ENCODE data around the gene NFATC2.
A peak's percentile ranks its signal among the peaks of the same experiment; 100 is the strongest.

NFATC2 gene

DNA sequence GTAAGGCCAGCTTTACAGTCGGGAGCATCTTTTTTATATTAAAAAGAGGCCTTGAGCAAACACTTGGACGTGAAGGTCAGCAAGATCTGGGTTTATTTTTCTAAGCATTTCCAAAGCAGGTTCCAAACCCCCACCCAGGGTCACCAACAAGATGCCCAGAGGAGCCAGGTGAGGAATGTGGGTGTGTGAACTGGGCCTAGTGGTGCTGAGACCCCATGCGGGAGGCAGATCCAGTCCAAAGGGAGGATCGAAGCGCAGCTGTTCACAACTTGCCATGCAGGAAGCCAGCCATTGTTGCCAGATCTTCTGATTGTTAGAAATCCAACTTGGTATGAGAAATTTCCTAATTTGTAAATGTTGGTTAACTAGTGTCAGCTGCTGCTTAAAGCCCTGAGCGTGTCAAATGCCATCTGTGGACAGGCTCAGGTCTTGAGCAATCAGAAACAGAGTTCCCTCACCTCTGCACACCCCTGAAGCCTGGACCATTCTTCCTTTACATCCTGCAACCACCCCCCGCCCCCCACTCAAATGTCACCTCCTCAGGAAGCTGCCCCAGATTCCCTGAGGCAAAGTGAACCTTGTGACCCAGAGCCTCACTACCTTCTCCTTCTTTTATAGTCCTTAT, 46.5 kb downstream of the NFATC2 start:
- TF ChIP-seq, protein P1, sequence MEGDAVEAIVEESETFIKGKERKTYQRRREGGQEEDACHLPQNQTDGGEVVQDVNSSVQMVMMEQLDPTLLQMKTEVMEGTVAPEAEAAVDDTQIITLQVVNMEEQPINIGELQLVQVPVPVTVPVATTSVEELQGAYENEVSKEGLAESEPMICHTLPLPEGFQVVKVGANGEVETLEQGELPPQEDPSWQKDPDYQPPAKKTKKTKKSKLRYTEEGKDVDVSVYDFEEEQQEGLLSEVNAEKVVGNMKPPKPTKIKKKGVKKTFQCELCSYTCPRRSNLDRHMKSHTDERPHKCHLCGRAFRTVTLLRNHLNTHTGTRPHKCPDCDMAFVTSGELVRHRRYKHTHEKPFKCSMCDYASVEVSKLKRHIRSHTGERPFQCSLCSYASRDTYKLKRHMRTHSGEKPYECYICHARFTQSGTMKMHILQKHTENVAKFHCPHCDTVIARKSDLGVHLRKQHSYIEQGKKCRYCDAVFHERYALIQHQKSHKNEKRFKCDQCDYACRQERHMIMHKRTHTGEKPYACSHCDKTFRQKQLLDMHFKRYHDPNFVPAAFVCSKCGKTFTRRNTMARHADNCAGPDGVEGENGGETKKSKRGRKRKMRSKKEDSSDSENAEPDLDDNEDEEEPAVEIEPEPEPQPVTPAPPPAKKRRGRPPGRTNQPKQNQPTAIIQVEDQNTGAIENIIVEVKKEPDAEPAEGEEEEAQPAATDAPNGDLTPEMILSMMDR (IDR thresholded peaks at IDR 0.05; ENCODE audit: low read depth, low read length), result no peak
- TF ChIP-seq EZH2phosphoT487 (IDR thresholded peaks at IDR 0.05; ENCODE audit: low read depth), result no peak
- Histone ChIP-seq H3K4me3 (ENCODE audit: low read length) (no peak overlapping the region), H3K4me1 (ENCODE audit: low read length) (peaks cover 57% of the 10 kb centered on the region), H4K20me1 (ENCODE audit: insufficient read depth, low read length) (peaks cover 94% of the 10 kb centered on the region), H3K9ac (ENCODE audit: low read length) (no peak overlapping the region), H3K9me3 (ENCODE audit: insufficient read depth, low read length) (no peaks in the 10 kb centered on the region), H2AFZ (ENCODE audit: low read depth, low read length) (no peak overlapping the region), H3K27me3 (ENCODE audit: low read depth, low read length) (no peaks in the 10 kb centered on the region), H3K4me2 (ENCODE audit: low read length) (no peak overlapping the region), H3K79me2 (ENCODE audit: low read length) (peaks cover 85% of the 10 kb centered on the region), H3K27ac (ENCODE audit: low read length) (no peak overlapping the region), H3K36me3 (replicated peaks; ENCODE audit: low read depth, low read length) (peaks cover 68% of the 10 kb centered on the region)

DNA sequence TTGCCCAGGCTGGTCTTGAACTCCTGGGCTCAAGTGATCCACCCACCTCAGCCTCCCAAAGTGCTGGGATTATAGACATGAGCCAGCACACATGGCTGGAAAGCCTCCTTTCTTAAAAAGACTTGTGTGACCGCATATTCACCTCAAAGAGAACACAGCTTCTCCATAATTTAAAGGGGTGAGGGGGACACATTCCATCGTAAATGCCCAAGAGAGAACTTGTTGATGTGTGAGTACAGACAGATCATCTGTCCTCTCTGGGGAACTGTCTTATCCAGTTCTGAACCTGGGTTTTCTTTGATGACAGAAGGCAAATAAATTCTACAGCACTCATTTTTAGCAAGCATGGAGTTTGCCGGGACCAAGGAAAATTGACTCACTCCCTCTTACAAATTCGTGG, 47.2 kb downstream of the NFATC2 start:
- no peak overlapping the region for H3K4me2 ChIP-seq (ENCODE audit: low read length)
- H3K79me2 ChIP-seq (ENCODE audit: low read length), result peaks cover 87% of the 10 kb centered on the region
- no peak overlapping the region for H3K27ac ChIP-seq (ENCODE audit: low read length)
- H4K20me1 ChIP-seq (ENCODE audit: insufficient read depth, low read length), result peaks cover 97% of the 10 kb centered on the region
- no peaks in the 10 kb centered on the region for H3K27me3 ChIP-seq (ENCODE audit: low read depth, low read length)
- peaks cover 52% of the 10 kb centered on the region for H3K4me1 ChIP-seq (ENCODE audit: low read length)
- H3K36me3 ChIP-seq (replicated peaks; ENCODE audit: low read depth, low read length), result peaks cover 70% of the 10 kb centered on the region
- TF ChIP-seq, protein P1 (IDR thresholded peaks at IDR 0.05; ENCODE audit: low read depth, low read length), result no peak
- TF ChIP-seq EZH2phosphoT487 (IDR thresholded peaks at IDR 0.05; ENCODE audit: low read depth), result no peak
- no peak overlapping the region for H3K9ac ChIP-seq (ENCODE audit: low read length)
- H3K4me3 ChIP-seq (ENCODE audit: low read length), result no peak overlapping the region
- H3K9me3 ChIP-seq (ENCODE audit: insufficient read depth, low read length), result no peaks in the 10 kb centered on the region
- no peak overlapping the region for H2AFZ ChIP-seq (ENCODE audit: low read depth, low read length)

DNA sequence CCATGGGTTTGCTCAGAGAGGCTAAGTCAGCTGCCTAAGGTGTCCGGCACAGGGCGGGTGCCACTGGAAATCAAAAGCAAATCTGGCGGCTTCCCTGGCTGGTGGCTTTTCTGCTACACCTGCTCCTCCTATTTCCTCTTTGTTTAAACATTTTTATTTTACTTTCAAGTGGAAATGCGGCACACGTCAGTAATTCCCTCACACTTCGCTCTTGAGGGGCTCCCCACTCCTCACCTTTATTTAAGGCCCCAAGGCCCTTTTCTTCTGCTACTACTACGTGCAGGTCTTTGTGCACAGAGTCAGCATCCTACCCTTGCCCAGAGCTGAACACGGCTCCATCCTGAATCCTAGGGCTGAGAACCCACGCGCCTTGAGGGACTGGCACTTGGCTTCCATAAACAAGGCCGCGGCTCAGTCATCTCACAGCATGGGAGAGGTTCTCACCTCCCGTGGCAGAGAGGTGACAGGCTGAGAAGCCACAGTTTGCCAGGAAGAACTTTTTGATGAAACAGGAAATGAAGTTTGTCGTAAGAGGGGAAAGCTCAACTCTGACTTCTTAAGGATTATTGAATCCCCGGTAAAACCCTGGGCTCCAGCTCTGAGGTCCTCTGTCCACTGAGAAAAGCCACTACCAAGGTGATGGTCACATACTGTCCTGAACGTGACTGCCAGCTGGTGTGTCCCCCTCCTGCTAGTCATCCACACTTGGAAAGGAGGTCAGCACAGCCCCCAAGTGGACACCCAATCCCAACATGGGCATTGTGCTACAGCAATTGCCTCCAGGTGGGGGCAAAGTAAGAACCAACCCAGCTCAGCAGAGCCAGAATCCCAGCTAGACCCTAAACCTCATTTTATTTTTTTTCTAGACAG, 48.0 kb downstream of the NFATC2 start:
- H3K4me2 ChIP-seq (ENCODE audit: low read length), result 0 out of 2 replicates have a peak overlapping the region, but pooled peaks have one; percentile 0
- H3K9ac ChIP-seq (ENCODE audit: low read length), result no peak overlapping the region
- peaks cover 95% of the 10 kb centered on the region for H3K79me2 ChIP-seq (ENCODE audit: low read length)

More for the DNA sequence above, 48.0 kb downstream of the NFATC2 start:
- Histone ChIP-seq H3K27me3 (ENCODE audit: low read depth, low read length) (no peaks in the 10 kb centered on the region), H4K20me1 (ENCODE audit: insufficient read depth, low read length) (peaks cover 99% of the 10 kb centered on the region), H2AFZ (ENCODE audit: low read depth, low read length) (no peak overlapping the region), H3K9me3 (ENCODE audit: insufficient read depth, low read length) (no peaks in the 10 kb centered on the region), H3K4me1 (ENCODE audit: low read length) (peaks cover 44% of the 10 kb centered on the region), H3K27ac (ENCODE audit: low read length) (no peak overlapping the region), H3K36me3 (replicated peaks; ENCODE audit: low read depth, low read length) (peaks cover 75% of the 10 kb centered on the region), H3K4me3 (ENCODE audit: low read length) (no peak overlapping the region)
- TF ChIP-seq, protein P1 (IDR thresholded peaks at IDR 0.05; ENCODE audit: low read depth, low read length), result no peak
- no peak for TF ChIP-seq EZH2phosphoT487 (IDR thresholded peaks at IDR 0.05; ENCODE audit: low read depth)

All from OCI-LY3 (cell line).